HepG2 (cell line): ENCODE results near the gene ZMYND8. TPM values are rescaled to one million over a fixed set of nuclear protein-coding genes. Genes with fewer than 3 reads are reported as not detected.
"Not testable (repeated sequence)": the region's sequence is repeated elsewhere in the genome, so short reads cannot be mapped to it uniquely, and the experiment has no call there.

ENCODE experiments used
- ATAC-seq: fragments of 200-7000 bp; cut with Tn5 transposase; 3 replicates; pipeline ENCODE4 v1.9.1; 2020; ENCODE audit warnings: mild to moderate bottlenecking, moderate library complexity
- BruUV-seq: library from RNA; stranded (reverse); fragments of 400-500 nt; replicated peaks from 2 replicates; lab custom pipeline; 2021; lab: Mats Ljungman, UMichigan
- CTCF ChIA-PET: fragments of 300-600 bp; formaldehyde crosslinking; extraction: SDS; loops from one replicate; lab custom pipeline; 2021; ENCODE audit warnings: low total read pairs, inconsistent platforms, low intra/inter-chr PET ratio; lab: Yijun Ruan, JAX
- POLR2A ChIA-PET: fragments of 350-600 bp; sonication (Branson Sonifier 250); formaldehyde crosslinking; loops from one replicate; lab custom pipeline; 2020; ENCODE audit warnings: antibody characterized with exemption, inconsistent platforms; lab: Yijun Ruan, JAX
- DNase-seq: peaks from one replicate; pipeline ENCODE4 v3.0.0-alpha.2; 2015; ENCODE audit warnings: low spot score
- FAIRE-seq: peaks from 3 replicates; lab custom pipeline; 2011; peaks lifted over from hg19 to GRCh38; lab: Jason Lieb, UNC
- H2AFZ ChIP-seq: one replicate; pipeline ENCODE4 v1.6.1; 2011; ENCODE audit warnings: low read length, inconsistent platforms
- H3K27ac ChIP-seq: fragments of 300-600 bp; 3 replicates; pipeline ENCODE4 v1.8.0; 2011; ENCODE audit warnings: mixed run types, mild to moderate bottlenecking, mixed read lengths, low read length, inconsistent platforms; ENCODE audit not compliant: insufficient read depth; ENCODE audit errors: extremely low read length
- H3K27me3 ChIP-seq, 2 experiments: fragments of 200-600 bp in 1 of 2; 2 replicates in 1 of 2; 3 replicates in 1 of 2; pipeline versions ENCODE4 v1.6.0 to v1.8.0; 2011; ENCODE audit warnings: low read length in 2 of 2, mild to moderate bottlenecking in 2 of 2, moderate library complexity in 2 of 2, inconsistent platforms in 1 of 2; ENCODE audit not compliant: insufficient read depth in 2 of 2, control insufficient read depth in 1 of 2
- H3K36me3 ChIP-seq, 2 experiments: fragments of 200-600 bp in 1 of 2; replicated peaks in 1 of 2; 2 replicates in 1 of 2; 3 replicates in 1 of 2; pipeline versions ENCODE4 v1.5.1 to v1.8.0; 2011; ENCODE audit warnings: low read length in 2 of 2, inconsistent platforms in 1 of 2; ENCODE audit not compliant: insufficient read depth in 2 of 2, control insufficient read depth in 1 of 2
- H3K4me1 ChIP-seq: 2 replicates; pipeline ENCODE4 v1.5.1; 2012; ENCODE audit warnings: low read length, inconsistent platforms; ENCODE audit not compliant: insufficient read depth
- H3K4me2 ChIP-seq: 2 replicates; pipeline ENCODE4 v1.6.0; 2011; ENCODE audit warnings: low read depth, low read length, inconsistent platforms
- H3K4me3 ChIP-seq, 3 experiments: fragments of 200-600 bp in 1 of 3; sonication (generic), shearing (Covaris generic) in 1 of 3; replicated peaks in 1 of 3; 2 replicates each; pipeline ENCODE4 v1.5.1; 2011 to 2016; ENCODE audit warnings: low read length in 3 of 3, inconsistent platforms in 2 of 3, low read depth in 2 of 3, mild to moderate bottlenecking in 2 of 3, control low read depth in 1 of 3, mixed read lengths in 1 of 3; ENCODE audit not compliant: insufficient read depth in 1 of 3
- H3K79me2 ChIP-seq: one replicate; pipeline ENCODE4 v1.6.1; 2011; ENCODE audit warnings: low read length, inconsistent platforms; ENCODE audit not compliant: insufficient read depth
- H3K9ac ChIP-seq: 2 replicates; pipeline ENCODE4 v1.6.0; 2011; ENCODE audit warnings: mild to moderate bottlenecking, low read depth, low read length, inconsistent platforms; ENCODE audit not compliant: insufficient read depth
- H3K9me3 ChIP-seq: 2 replicates; pipeline ENCODE4 v1.5.1; 2012; ENCODE audit warnings: mild to moderate bottlenecking, low read length
- H4K20me1 ChIP-seq: 2 replicates; pipeline ENCODE4 v1.6.0; 2011; ENCODE audit warnings: inconsistent platforms, mild to moderate bottlenecking, low read length, moderate library complexity; ENCODE audit not compliant: insufficient read depth
- CREB1 ChIP-seq, 2 experiments: fragments of 450-650 bp in 1 of 2; IDR thresholded peaks; 2 replicates each; pipeline ENCODE4 v1.6.1; 2016 to 2017; ENCODE audit warnings: control low read depth in 1 of 2, mild to moderate bottlenecking in 1 of 2, missing compliant biosample characterization in 1 of 2, missing genetic modification characterization in 1 of 2
- ONECUT2 ChIP-seq: sonication (generic); formaldehyde crosslinking; IDR thresholded peaks from 2 replicates; pipeline ENCODE4 v1.4.0; 2020; ENCODE audit warnings: missing genetic modification reagents
- RARA ChIP-seq: IDR thresholded peaks from 2 replicates; pipeline ENCODE4 v1.6.1; 2016; ENCODE audit warnings: missing genetic modification reagents, missing compliant biosample characterization
- ZNF121 ChIP-seq: sonication (generic); formaldehyde crosslinking; IDR thresholded peaks from 2 replicates; pipeline ENCODE4 v1.5.0; 2020; ENCODE audit warnings: mild to moderate bottlenecking, missing genetic modification reagents
- ZNF235 ChIP-seq: sonication (generic); formaldehyde crosslinking; IDR thresholded peaks from 2 replicates; pipeline ENCODE4 v1.8.1; 2023; ENCODE audit warnings: mild to moderate bottlenecking, missing genetic modification reagents, borderline replicate concordance
- ZNF333 ChIP-seq: sonication (generic); formaldehyde crosslinking; IDR thresholded peaks from 2 replicates; pipeline ENCODE4 v1.4.0; 2020; ENCODE audit warnings: mild to moderate bottlenecking, missing genetic modification reagents, borderline replicate concordance
- ZNF501 ChIP-seq: sonication (generic); formaldehyde crosslinking; IDR thresholded peaks from 2 replicates; pipeline ENCODE4 v1.5.1; 2020; ENCODE audit warnings: mild to moderate bottlenecking, moderate library complexity, missing genetic modification reagents
- ZNF605 ChIP-seq: sonication (generic); formaldehyde crosslinking; IDR thresholded peaks from 2 replicates; pipeline ENCODE4 v1.8.0; 2022; ENCODE audit warnings: mild to moderate bottlenecking, missing genetic modification reagents
- ZNF788 ChIP-seq: sonication (generic); formaldehyde crosslinking; IDR thresholded peaks from 2 replicates; pipeline ENCODE4 v1.5.0; 2020; ENCODE audit warnings: mild to moderate bottlenecking, missing genetic modification reagents, borderline replicate concordance
- WGBS: methylation state at CpG from one replicate; pipeline ENCODE4 v1.1.6; 2017; ENCODE audit warnings: low lambda C conversion rate; 5-methylcytosine and 5-hydroxymethylcytosine counted together
- in situ Hi-C: cut with HindIII; loops from 2 replicates; pipeline ENCODE4 v1.10.0; 2017; ENCODE audit warnings: low pct_unique_long_range_greater_than_20kb; ENCODE audit not compliant: extremely low pct_ligation_motif_present
- intact Hi-C: fragments of 100-400 bp; cut with micrococcal nuclease; formaldehyde crosslinking; loops from one replicate; pipeline ENCODE4 v1.10.0; 2022; ENCODE audit not compliant: unreplicated experiment
- polyA plus RNA-seq, 8 experiments: library from polyadenylated mRNA; depleted of rRNA in 3 of 8; stranded (reverse) in 7 of 8; unstranded in 1 of 8; fragments of >200 nt; fragmentation: Illumina TruSeq in 4 of 8; extraction: Trizol in 4 of 8; gene quantifications; 2 replicates each; pipeline versions ENCODE4 v1.2.1 to v1.2.3, GENCODE V29; 2011 to 2016; ENCODE audit warnings: low read depth in 4 of 8, missing spikeins in 1 of 8, mixed read lengths in 1 of 8; ENCODE audit not compliant: insufficient read depth in 1 of 8
- total RNA-seq, 5 experiments: library from RNA; depleted of rRNA; stranded (reverse); fragments of >200 nt; fragmentation: Illumina TruSeq; extraction: Trizol; gene quantifications; 2 replicates each; pipeline ENCODE4 v1.2.3, GENCODE V29; 2016; ENCODE audit warnings: low read depth in 1 of 5
- TF ChIP-seq, protein P1 (sequence below): sonication (generic); formaldehyde crosslinking; IDR thresholded peaks from 2 replicates; pipeline ENCODE4 v1.5.0; 2020; ENCODE audit warnings: mild to moderate bottlenecking, missing genetic modification reagents, moderate library complexity
- TF ChIP-seq, protein P2 (sequence below): sonication (generic); formaldehyde crosslinking; IDR thresholded peaks from 2 replicates; pipeline ENCODE4 v1.4.0; 2020; ENCODE audit warnings: mild to moderate bottlenecking, missing genetic modification reagents

ZMYND8 gene
- total and polyA plus RNA-seq, 2 of the 13 experiments (the other 11 are each of a cell fraction or from before 2014, with no cell fraction given) = 53.9 to 84.7 TPM

DNA sequence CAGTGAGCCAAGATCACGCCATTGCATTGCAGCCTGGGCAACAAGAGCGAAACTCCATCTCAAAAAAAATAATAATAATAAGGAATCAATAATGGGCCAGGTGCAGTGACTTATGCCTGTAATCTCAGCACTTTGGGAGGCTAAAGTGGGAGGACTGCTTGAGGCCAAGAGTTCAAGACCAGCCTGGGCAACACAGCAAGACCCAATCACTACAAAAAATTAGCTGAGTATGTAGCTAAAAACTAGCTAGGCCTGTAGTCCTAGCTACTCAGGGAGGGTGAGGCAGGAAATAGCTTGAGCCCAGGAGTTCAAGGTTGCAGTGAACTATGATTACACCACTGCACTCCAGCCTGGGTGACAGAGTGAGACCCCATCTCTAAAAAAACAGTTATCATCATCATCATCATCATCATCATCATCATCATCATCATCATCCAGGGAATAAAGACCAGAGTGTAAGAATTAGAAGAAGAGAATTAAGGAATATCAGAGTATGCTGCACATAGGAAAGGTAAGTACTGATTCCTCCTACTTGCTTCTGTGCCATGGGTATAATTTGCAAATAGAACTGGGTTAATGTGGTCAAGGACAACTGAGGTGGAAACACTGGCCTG lies 95.2 kb downstream of the ZMYND8 start:
- H3K27ac ChIP-seq; CTCF ChIA-PET; H3K27me3 ChIP-seq; H3K4me2 ChIP-seq; in situ Hi-C loops; FAIRE-seq; H3K4me3 ChIP-seq; H3K9me3 ChIP-seq; intact Hi-C loops; BruUV-seq; DNase-seq; ATAC-seq; H2AFZ ChIP-seq; H3K9ac ChIP-seq; POLR2A ChIA-PET; TF ChIP-seq CREB1 (CRISPR knock-in tag; IDR thresholded peaks at IDR 0.05): not testable (repeated sequence)
- peaks cover 68 to 94% of the 10 kb centered on the region in 2 experiments for H3K36me3 ChIP-seq
- peaks cover 62% of the 10 kb centered on the region for H4K20me1 ChIP-seq
- WGBS = 98% methylated on average over 2 of the region's 2 CpGs
- peaks cover 29% of the 10 kb centered on the region; the same call in 1 of the 2 replicates for H3K4me1 ChIP-seq
- peaks cover 57% of the 10 kb centered on the region for H3K79me2 ChIP-seq
- TF ChIP-seq, protein P1, sequence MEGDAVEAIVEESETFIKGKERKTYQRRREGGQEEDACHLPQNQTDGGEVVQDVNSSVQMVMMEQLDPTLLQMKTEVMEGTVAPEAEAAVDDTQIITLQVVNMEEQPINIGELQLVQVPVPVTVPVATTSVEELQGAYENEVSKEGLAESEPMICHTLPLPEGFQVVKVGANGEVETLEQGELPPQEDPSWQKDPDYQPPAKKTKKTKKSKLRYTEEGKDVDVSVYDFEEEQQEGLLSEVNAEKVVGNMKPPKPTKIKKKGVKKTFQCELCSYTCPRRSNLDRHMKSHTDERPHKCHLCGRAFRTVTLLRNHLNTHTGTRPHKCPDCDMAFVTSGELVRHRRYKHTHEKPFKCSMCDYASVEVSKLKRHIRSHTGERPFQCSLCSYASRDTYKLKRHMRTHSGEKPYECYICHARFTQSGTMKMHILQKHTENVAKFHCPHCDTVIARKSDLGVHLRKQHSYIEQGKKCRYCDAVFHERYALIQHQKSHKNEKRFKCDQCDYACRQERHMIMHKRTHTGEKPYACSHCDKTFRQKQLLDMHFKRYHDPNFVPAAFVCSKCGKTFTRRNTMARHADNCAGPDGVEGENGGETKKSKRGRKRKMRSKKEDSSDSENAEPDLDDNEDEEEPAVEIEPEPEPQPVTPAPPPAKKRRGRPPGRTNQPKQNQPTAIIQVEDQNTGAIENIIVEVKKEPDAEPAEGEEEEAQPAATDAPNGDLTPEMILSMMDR (CRISPR knock-in tag) = 0 out of 2 replicates have a peak, but pooled peaks have one; percentile 5
- TF ChIP-seq ZNF501 (CRISPR knock-in tag) (peak; percentile 29; the same call in 1 of the 2 replicates), ZNF235 (0 out of 2 replicates have a peak, but pooled peaks have one; percentile 49), ZNF605 (CRISPR knock-in tag) (0 out of 2 replicates have a peak, but pooled peaks have one; percentile 18), CREB1 (IDR thresholded peaks at IDR 0.05) (peak; percentile 88), ONECUT2 (CRISPR knock-in tag) (0 out of 2 replicates have a peak, but pooled peaks have one; percentile 2), ZNF121 (CRISPR knock-in tag) (peak; percentile 86), ZNF333 (CRISPR knock-in tag) (0 out of 2 replicates have a peak, but pooled peaks have one; percentile 39), RARA (CRISPR knock-in tag) (peak; percentile 63), ZNF788 (CRISPR knock-in tag) (0 out of 2 replicates have a peak, but pooled peaks have one; percentile 30)
- TF ChIP-seq, protein P2, sequence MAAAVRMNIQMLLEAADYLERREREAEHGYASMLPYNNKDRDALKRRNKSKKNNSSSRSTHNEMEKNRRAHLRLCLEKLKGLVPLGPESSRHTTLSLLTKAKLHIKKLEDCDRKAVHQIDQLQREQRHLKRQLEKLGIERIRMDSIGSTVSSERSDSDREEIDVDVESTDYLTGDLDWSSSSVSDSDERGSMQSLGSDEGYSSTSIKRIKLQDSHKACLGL (CRISPR knock-in tag) = 0 out of 2 replicates have a peak, but pooled peaks have one; percentile 57
